PC-9 (cell line): Measurements from ENCODE around the gene C10orf143. TPM values are rescaled to one million over a fixed set of nuclear protein-coding genes. Genes with fewer than 3 reads are reported as not detected.

Source experiments
- BruUV-seq: library from RNA; stranded (reverse); fragments of 400-500 nt; replicated peaks from 2 replicates; lab custom pipeline; 2021; lab: Mats Ljungman, UMichigan
- CTCF ChIA-PET: fragments of 300-600 bp; sonication (Branson Sonifier 250); formaldehyde crosslinking; loops from one replicate; lab custom pipeline; 2022; ENCODE audit warnings: antibody characterized with exemption; lab: Charles Lee
- POLR2A ChIA-PET: fragments of 300-600 bp; sonication (Branson Sonifier 250); formaldehyde crosslinking; loops from one replicate; lab custom pipeline; 2022; ENCODE audit warnings: antibody characterized with exemption; ENCODE audit not compliant: unreplicated experiment; lab: Charles Lee
- DNase-seq, 2 experiments: peaks; one replicate each; pipeline versions ENCODE4 v3.0.0 to v3.0.0-alpha.2; 2015 to 2022; ENCODE audit warnings: mixed read lengths in 1 of 2
- H2AFZ ChIP-seq: fragments of 200-600 bp; sonication (generic); 2 replicates; pipeline ENCODE4 v1.8.1; 2017; ENCODE audit warnings: antibody characterized with exemption
- H3F3A ChIP-seq: fragments of 200-600 bp; sonication (generic); 2 replicates; pipeline ENCODE4 v1.8.1; 2017; ENCODE audit warnings: antibody characterized with exemption, mild to moderate bottlenecking, low read depth; ENCODE audit not compliant: insufficient read depth
- H3K27ac ChIP-seq: fragments of 200-600 bp; sonication (generic); 2 replicates; pipeline ENCODE4 v1.6.1; 2016; ENCODE audit warnings: mixed run types
- H3K27me3 ChIP-seq: fragments of 200-600 bp; sonication (generic); 2 replicates; pipeline ENCODE4 v1.6.1; 2016; ENCODE audit warnings: low read depth, mixed run types; ENCODE audit not compliant: insufficient read depth
- H3K36me3 ChIP-seq: fragments of 200-600 bp; sonication (generic); 2 replicates; pipeline ENCODE4 v1.6.1; 2016; ENCODE audit warnings: low read depth, mixed run types
- H3K4me1 ChIP-seq: fragments of 200-600 bp; sonication (generic); replicated peaks from 2 replicates; pipeline ENCODE4 v1.6.1; 2016; ENCODE audit warnings: mixed run types; ENCODE audit not compliant: insufficient read depth
- H3K4me2 ChIP-seq: fragments of 200-600 bp; sonication (generic); 2 replicates; pipeline ENCODE4 v1.6.1; 2017; ENCODE audit warnings: mixed run types
- H3K4me3 ChIP-seq: fragments of 200-600 bp; sonication (generic); 2 replicates; pipeline ENCODE4 v1.6.1; 2016; ENCODE audit warnings: mixed run types
- H3K79me2 ChIP-seq: fragments of 200-600 bp; sonication (generic); 2 replicates; pipeline ENCODE4 v1.6.1; 2017; ENCODE audit warnings: low read depth, mixed run types
- H3K9me2 ChIP-seq: fragments of 200-600 bp; sonication (generic); 2 replicates; pipeline ENCODE4 v1.8.1; 2017; ENCODE audit warnings: mild to moderate bottlenecking; ENCODE audit not compliant: insufficient read depth
- H3K9me3 ChIP-seq: fragments of 200-600 bp; sonication (generic); 2 replicates; pipeline ENCODE4 v1.8.1; 2016; ENCODE audit warnings: low read depth; ENCODE audit not compliant: insufficient read depth
- H4K20me1 ChIP-seq: fragments of 200-600 bp; sonication (generic); 2 replicates; pipeline ENCODE4 v1.8.1; 2017; ENCODE audit not compliant: insufficient read depth
- CTCF ChIP-seq: fragments of 200-600 bp; sonication (generic); conservative IDR thresholded peaks from 2 replicates; pipeline ENCODE4 v1.6.1; 2017; ENCODE audit warnings: mixed run types, antibody characterized with exemption, mild to moderate bottlenecking, moderate library complexity
- EZH2 ChIP-seq: fragments of 200-600 bp; sonication (generic); IDR thresholded peaks from 2 replicates; pipeline ENCODE4 v1.8.0; 2017; ENCODE audit warnings: antibody characterized with exemption, low read depth
- intact Hi-C: fragments of 100-400 bp; cut with micrococcal nuclease; formaldehyde crosslinking; loops from one replicate; pipeline ENCODE4 v1.10.0; 2022; ENCODE audit not compliant: unreplicated experiment
- total RNA-seq: library from RNA; stranded (reverse); gene quantifications from 2 replicates; pipeline ENCODE4 v1.2.3, GENCODE V29; 2021

C10orf143 gene
- total RNA-seq, 1 experiment from 2014 or later: 2.8 TPM

GRCh38 chr10:130073912-130074311 lies 36.7 kb downstream of the C10orf143 start:
- CTCF ChIA-PET: no interaction called here

GRCh38 chr10:130072247-130072646 lies 38.4 kb downstream of the C10orf143 start:
- Histone ChIP-seq H3K4me2 (no peak overlapping the region), H4K20me1 (no peaks in the 10 kb centered on the region)
- no TSS peak for BruUV-seq

More at GRCh38 chr10:130073912-130074311, 36.7 kb downstream of the C10orf143 start:
- Histone ChIP-seq H3K9me3 (no peaks in the 10 kb centered on the region), H3K27me3 (no peaks in the 10 kb centered on the region), H3K27ac (no peak overlapping the region), H3K36me3 (no peaks in the 10 kb centered on the region), H3K4me3 (no peak overlapping the region), H3K4me1 (no peaks in the 10 kb centered on the region), H3K4me2 (no peak overlapping the region), H2AFZ (no peak overlapping the region), H3F3A (no peaks in the 10 kb centered on the region), H3K9me2 (no peaks in the 10 kb centered on the region), H4K20me1 (no peaks in the 10 kb centered on the region), H3K79me2 (no peaks in the 10 kb centered on the region)
- no peak for TF ChIP-seq EZH2
- TF ChIP-seq CTCF: no peak
- POLR2A ChIA-PET: no interaction called here
- intact Hi-C loops: no loop called here
- BruUV-seq: no TSS peak
- no peak for DNase-seq

GRCh38 chr10:130067893-130068292 lies 42.7 kb downstream of the C10orf143 start:
- H3K9me2 ChIP-seq: no peaks in the 10 kb centered on the region
- TF ChIP-seq CTCF (no peak), EZH2 (no peak)
- H3K27me3 ChIP-seq: no peaks in the 10 kb centered on the region
- CTCF ChIA-PET: no interaction called here
- no peaks in the 10 kb centered on the region for H3F3A ChIP-seq
- BruUV-seq: no TSS peak
- no peak overlapping the region for H3K27ac ChIP-seq
- no peak overlapping the region for H3K4me3 ChIP-seq
- H4K20me1 ChIP-seq: no peaks in the 10 kb centered on the region
- H3K4me2 ChIP-seq: no peak overlapping the region
- no peaks in the 10 kb centered on the region for H3K9me3 ChIP-seq
- no peaks in the 10 kb centered on the region for H3K4me1 ChIP-seq
- no peak for DNase-seq
- POLR2A ChIA-PET: no interaction called here
- intact Hi-C loops: no loop called here
- H3K36me3 ChIP-seq: no peaks in the 10 kb centered on the region
- no peak overlapping the region for H2AFZ ChIP-seq
- H3K79me2 ChIP-seq: no peaks in the 10 kb centered on the region

More at GRCh38 chr10:130072247-130072646, 38.4 kb downstream of the C10orf143 start:
- intact Hi-C loops: no loop called here
- POLR2A ChIA-PET: no interaction called here
- no peaks in the 10 kb centered on the region for H3K9me2 ChIP-seq
- H3K36me3 ChIP-seq: no peaks in the 10 kb centered on the region
- H2AFZ ChIP-seq: no peak overlapping the region
- no peaks in the 10 kb centered on the region for H3K4me1 ChIP-seq
- H3K4me3 ChIP-seq: no peak overlapping the region
- no peaks in the 10 kb centered on the region for H3K9me3 ChIP-seq
- no peak for DNase-seq
- no peaks in the 10 kb centered on the region for H3K79me2 ChIP-seq
- H3F3A ChIP-seq: no peaks in the 10 kb centered on the region
- no peak overlapping the region for H3K27ac ChIP-seq
- TF ChIP-seq EZH2: no peak
- TF ChIP-seq CTCF: no peak
- H3K27me3 ChIP-seq: no peaks in the 10 kb centered on the region
- CTCF ChIA-PET: no interaction called here
